ENCODE data around the gene STAT6.
A peak's percentile ranks its signal among the peaks of the same experiment; 100 is the strongest.
"Not testable (repeated sequence)": the region's sequence is repeated elsewhere in the genome, so short reads cannot be mapped to it uniquely, and the experiment has no call there.

STAT6 gene

GRCh38 chr12:57079821-57080220 lies 31.3 kb downstream of the STAT6 start:
- Histone ChIP-seq H2AFZ (ENCODE audit: low read depth) (peak overlapping the region; percentile 63), H3K79me2 (ENCODE audit: insufficient read depth, low read depth) (peaks cover 32% of the 10 kb centered on the region), H3K27ac (no peak overlapping the region; the same call in 1 of the 2 replicates), H4K20me1 (ENCODE audit: insufficient read depth) (no peaks in the 10 kb centered on the region), H3K4me3 (IDR thresholded peaks at IDR 0.05; ENCODE audit: insufficient read depth, low read depth, low read length) (no peak overlapping the region), H3K4me1 (ENCODE audit: low read depth, poor library complexity, severe bottlenecking) (peaks cover 16% of the 10 kb centered on the region), H3K27me3 (ENCODE audit: insufficient read depth, low read depth) (no peaks in the 10 kb centered on the region), H3K4me2 (peak overlapping the region; percentile 79), H3K36me3 (ENCODE audit: insufficient read depth) (no peaks in the 10 kb centered on the region; the same call in 1 of the 2 replicates), H3K9ac (peak overlapping the region; percentile 14; the same call in 1 of the 2 replicates)
- no peak for TF ChIP-seq CTCF (conservative IDR thresholded peaks at IDR 0.05; ENCODE audit: low read depth, low read length)

- Histone ChIP-seq H3K27me3 (ENCODE audit: insufficient read depth, low read depth) (no peaks in the 10 kb centered on the region), H3K36me3 (ENCODE audit: insufficient read depth) (no peaks in the 10 kb centered on the region; the same call in 1 of the 2 replicates), H3K4me1 (ENCODE audit: low read depth, poor library complexity, severe bottlenecking) (peaks cover 17% of the 10 kb centered on the region), H4K20me1 (ENCODE audit: insufficient read depth) (no peaks in the 10 kb centered on the region), H2AFZ (ENCODE audit: low read depth) (peak within 1 kb of the TSS; percentile 63), H3K4me3 (IDR thresholded peaks at IDR 0.05; ENCODE audit: insufficient read depth, low read depth, low read length) (peak within 1 kb of the TSS; percentile 53), H3K4me2 (peak within 1 kb of the TSS; percentile 79), H3K79me2 (ENCODE audit: insufficient read depth, low read depth) (peaks cover 43% of the 10 kb centered on the region), H3K27ac (peak within 1 kb of the TSS; percentile 86), H3K9ac (peak within 1 kb of the TSS; percentile 90)
- TF ChIP-seq CTCF (conservative IDR thresholded peaks at IDR 0.05; ENCODE audit: low read depth, low read length) = no peak
Measured at GRCh38 chr12:57078519-57079404, 32.4 kb downstream of the STAT6 start, which contains the start of gene NEMP1. NEMP1 (minus strand) TSS chr12:57078791; CDS start chr12:57078745, 46 bp downstream.

- peaks cover 20% of the 10 kb centered on the region for H3K4me1 ChIP-seq (ENCODE audit: low read depth, poor library complexity, severe bottlenecking)
Measured at GRCh38 chr12:57073566-57074450, 37.4 kb downstream of the STAT6 start.

GRCh38 chr12:57072661-57073060 lies 38.5 kb downstream of the STAT6 start:
- Histone ChIP-seq H3K4me2 (no peak overlapping the region), H3K27ac (no peak overlapping the region), H3K27me3 (ENCODE audit: insufficient read depth, low read depth) (no peaks in the 10 kb centered on the region), H3K36me3 (ENCODE audit: insufficient read depth) (peaks cover 23% of the 10 kb centered on the region; the same call in 1 of the 2 replicates), H4K20me1 (ENCODE audit: insufficient read depth) (no peaks in the 10 kb centered on the region), H2AFZ (ENCODE audit: low read depth) (no peak overlapping the region), H3K79me2 (ENCODE audit: insufficient read depth, low read depth) (peaks cover 50% of the 10 kb centered on the region), H3K4me1 (ENCODE audit: low read depth, poor library complexity, severe bottlenecking) (peaks cover 20% of the 10 kb centered on the region), H3K4me3 (IDR thresholded peaks at IDR 0.05; ENCODE audit: insufficient read depth, low read depth, low read length) (no peak overlapping the region), H3K9ac (no peak overlapping the region)
- TF ChIP-seq CTCF (conservative IDR thresholded peaks at IDR 0.05; ENCODE audit: low read depth, low read length) = no peak

More at GRCh38 chr12:57073566-57074450, 37.4 kb downstream of the STAT6 start:
- H3K27ac ChIP-seq; H3K27me3 ChIP-seq (ENCODE audit: insufficient read depth, low read depth); H3K4me2 ChIP-seq; H4K20me1 ChIP-seq (ENCODE audit: insufficient read depth); H2AFZ ChIP-seq (ENCODE audit: low read depth); H3K9ac ChIP-seq; H3K4me3 ChIP-seq (IDR thresholded peaks at IDR 0.05; ENCODE audit: insufficient read depth, low read depth, low read length): not testable (repeated sequence)
- Histone ChIP-seq H3K79me2 (ENCODE audit: insufficient read depth, low read depth) (peaks cover 57% of the 10 kb centered on the region), H3K36me3 (ENCODE audit: insufficient read depth) (peaks cover 14% of the 10 kb centered on the region; the same call in 1 of the 2 replicates)

Measured in KMS-11 (cell line).